Neural cell (in vitro differentiated cells): Measurements from ENCODE around the gene MYPN. TPM values are rescaled to one million over a fixed set of nuclear protein-coding genes. Genes with fewer than 3 reads are reported as not detected.

Experiments
- H2AFZ ChIP-seq: fragments of 200-600, 300-800 bp; sonication (generic), shearing (Covaris generic); 2 replicates; pipeline ENCODE4 v1.6.0; 2014; ENCODE audit warnings: low read depth, mild to moderate bottlenecking, antibody characterized with exemption, low read length, moderate library complexity
- H3F3A ChIP-seq: fragments of 200-600 bp; shearing (Covaris generic); 2 replicates; pipeline ENCODE4 v1.6.1; 2016; ENCODE audit warnings: mild to moderate bottlenecking, moderate library complexity, mixed read lengths, antibody characterized with exemption, low read length; ENCODE audit not compliant: insufficient read depth, poor library complexity, severe bottlenecking
- H3K27ac ChIP-seq: fragments of 200-600, 300-800 bp; sonication (generic), shearing (Covaris generic); 2 replicates; pipeline ENCODE4 v1.5.1; 2014; ENCODE audit warnings: mild to moderate bottlenecking, low read length, moderate library complexity
- H3K27me3 ChIP-seq: fragments of 300-800, 200-600 bp; sonication (generic), shearing (Covaris generic); 2 replicates; pipeline ENCODE4 v1.6.0; 2014; ENCODE audit warnings: mild to moderate bottlenecking, low read depth, low read length, moderate library complexity; ENCODE audit not compliant: insufficient read depth
- H3K36me3 ChIP-seq: fragments of 300-800, 200-600 bp; sonication (generic), shearing (Covaris generic); 2 replicates; pipeline ENCODE4 v1.5.1; 2014; ENCODE audit warnings: mild to moderate bottlenecking, antibody characterized with exemption, low read length, moderate library complexity; ENCODE audit not compliant: insufficient read depth
- H3K4me2 ChIP-seq: fragments of 300-800, 200-600 bp; sonication (generic), shearing (Covaris generic); 2 replicates; pipeline ENCODE4 v1.6.0; 2014; ENCODE audit warnings: mild to moderate bottlenecking, low read length
- H3K4me3 ChIP-seq: fragments of 300-800, 200-600 bp; sonication (generic), shearing (Covaris generic); 2 replicates; pipeline ENCODE4 v1.5.1; 2014; ENCODE audit warnings: mild to moderate bottlenecking, low read length, moderate library complexity
- H3K79me2 ChIP-seq: fragments of 200-600 bp; shearing (Covaris generic); replicated peaks from 2 replicates; pipeline ENCODE4 v1.6.0; 2014; ENCODE audit warnings: mild to moderate bottlenecking, low read length, moderate library complexity; ENCODE audit not compliant: insufficient read depth
- H3K9ac ChIP-seq: fragments of 300-800, 200-600 bp; sonication (generic), shearing (Covaris generic); 2 replicates; pipeline ENCODE4 v1.6.1; 2016; ENCODE audit warnings: mild to moderate bottlenecking, low read length, mixed read lengths
- H3K9me2 ChIP-seq: fragments of 200-600 bp; shearing (Covaris generic); 2 replicates; pipeline ENCODE4 v1.6.1; 2016; ENCODE audit warnings: mild to moderate bottlenecking, low read length, mixed read lengths; ENCODE audit not compliant: insufficient read depth
- H3K9me3 ChIP-seq: fragments of 200-600, 300-800 bp; sonication (generic), shearing (Covaris generic); 2 replicates; pipeline ENCODE4 v1.6.1; 2016; ENCODE audit warnings: mild to moderate bottlenecking, mixed run types, low read length, moderate library complexity, mixed read lengths
- H4K20me1 ChIP-seq: fragments of 200-600 bp; shearing (Covaris generic); 2 replicates; pipeline ENCODE4 v1.6.1; 2016; ENCODE audit warnings: mild to moderate bottlenecking, mixed run types; ENCODE audit not compliant: insufficient read depth
- EP300 ChIP-seq: fragments of 450-650 bp; conservative IDR thresholded peaks from 2 replicates; pipeline ENCODE4 v1.6.1; 2014; ENCODE audit warnings: antibody characterized with exemption, mild to moderate bottlenecking, moderate library complexity; ENCODE audit not compliant: poor library complexity, severe bottlenecking
- EZH2 ChIP-seq: fragments of 200-600, 300-800 bp; shearing (Covaris generic), sonication (generic); IDR thresholded peaks from 2 replicates; pipeline ENCODE4 v1.6.1; 2014; ENCODE audit warnings: antibody characterized with exemption, low read length, borderline replicate concordance, mild to moderate bottlenecking; ENCODE audit not compliant: insufficient read depth, poor library complexity, severe bottlenecking
- MXI1 ChIP-seq: fragments of 450-650 bp; conservative IDR thresholded peaks from 2 replicates; pipeline ENCODE4 v1.6.1; 2014; ENCODE audit warnings: antibody characterized with exemption, mild to moderate bottlenecking; ENCODE audit not compliant: poor library complexity, severe bottlenecking
- POLR2AphosphoS5 ChIP-seq: IDR thresholded peaks from 2 replicates; pipeline ENCODE4 v1.6.1; 2012
- RAD21 ChIP-seq: fragments of 450-650 bp; conservative IDR thresholded peaks from 2 replicates; pipeline ENCODE4 v1.6.1; 2014; ENCODE audit warnings: antibody characterized with exemption, mild to moderate bottlenecking, moderate library complexity
- REST ChIP-seq: IDR thresholded peaks from 2 replicates; pipeline ENCODE4 v1.6.1; 2012; ENCODE audit warnings: borderline replicate concordance
- SMC3 ChIP-seq: fragments of 450-650 bp; conservative IDR thresholded peaks from 2 replicates; pipeline ENCODE4 v1.6.1; 2014; ENCODE audit warnings: antibody characterized with exemption, mild to moderate bottlenecking, moderate library complexity; ENCODE audit not compliant: poor library complexity
- TAF1 ChIP-seq: IDR thresholded peaks from 2 replicates; pipeline ENCODE4 v1.6.1; 2012; ENCODE audit warnings: low read depth
- polyA plus RNA-seq: library from polyadenylated mRNA; depleted of rRNA; stranded (reverse); fragments of >200 nt; gene quantifications from 2 replicates; pipeline ENCODE4 v1.2.3, GENCODE V29; 2014
- TF ChIP-seq, protein P1 (sequence below): fragments of 450-650 bp; IDR thresholded peaks from 2 replicates; pipeline ENCODE4 v1.5.1; 2014; ENCODE audit warnings: antibody characterized with exemption, mild to moderate bottlenecking, moderate library complexity; ENCODE audit not compliant: poor library complexity, severe bottlenecking

Gene MYPN
- polyA plus RNA-seq, 1 donor from 2014 or later = not detected

DNA sequence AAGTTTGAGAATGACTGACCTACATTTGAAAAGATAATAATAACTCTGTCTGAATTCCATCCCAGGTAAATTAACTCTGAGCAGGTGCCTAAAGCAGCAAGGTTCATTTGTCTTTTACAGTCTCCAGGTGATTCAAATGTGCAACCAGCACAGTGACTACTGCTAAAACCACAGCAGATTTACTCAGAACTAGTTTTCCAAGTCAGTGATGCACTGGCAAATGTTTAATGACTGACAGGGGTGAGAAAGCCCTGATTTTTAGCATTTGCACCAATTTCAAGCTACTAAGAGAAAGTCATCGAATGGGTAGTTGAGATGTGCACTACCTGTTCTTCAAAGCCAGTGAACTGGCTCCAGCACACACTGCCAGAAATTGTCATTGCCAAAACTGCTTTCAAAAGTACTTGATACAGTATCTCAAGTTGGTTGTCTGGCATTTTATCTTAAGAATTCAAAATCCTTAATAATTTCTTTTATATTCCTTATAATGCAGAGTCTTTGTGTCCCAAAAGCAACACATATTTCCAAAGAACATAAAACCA lies 62.3 kb downstream of the MYPN start:
- Histone ChIP-seq H2AFZ (no peak overlapping the region), H3K9me3 (no peaks in the 10 kb centered on the region), H3K27ac (no peak overlapping the region), H3K9me2 (no peaks in the 10 kb centered on the region), H4K20me1 (no peaks in the 10 kb centered on the region), H3K9ac (no peak overlapping the region), H3K36me3 (no peaks in the 10 kb centered on the region), H3K27me3 (no peaks in the 10 kb centered on the region), H3F3A (no peaks in the 10 kb centered on the region), H3K79me2 (no peaks in the 10 kb centered on the region), H3K4me2 (no peak overlapping the region), H3K4me3 (no peak overlapping the region)
- TF ChIP-seq REST = no peak
- no peak for TF ChIP-seq EZH2
- TF ChIP-seq SMC3 = no peak
- TF ChIP-seq EP300 = no peak
- TF ChIP-seq, protein P1, sequence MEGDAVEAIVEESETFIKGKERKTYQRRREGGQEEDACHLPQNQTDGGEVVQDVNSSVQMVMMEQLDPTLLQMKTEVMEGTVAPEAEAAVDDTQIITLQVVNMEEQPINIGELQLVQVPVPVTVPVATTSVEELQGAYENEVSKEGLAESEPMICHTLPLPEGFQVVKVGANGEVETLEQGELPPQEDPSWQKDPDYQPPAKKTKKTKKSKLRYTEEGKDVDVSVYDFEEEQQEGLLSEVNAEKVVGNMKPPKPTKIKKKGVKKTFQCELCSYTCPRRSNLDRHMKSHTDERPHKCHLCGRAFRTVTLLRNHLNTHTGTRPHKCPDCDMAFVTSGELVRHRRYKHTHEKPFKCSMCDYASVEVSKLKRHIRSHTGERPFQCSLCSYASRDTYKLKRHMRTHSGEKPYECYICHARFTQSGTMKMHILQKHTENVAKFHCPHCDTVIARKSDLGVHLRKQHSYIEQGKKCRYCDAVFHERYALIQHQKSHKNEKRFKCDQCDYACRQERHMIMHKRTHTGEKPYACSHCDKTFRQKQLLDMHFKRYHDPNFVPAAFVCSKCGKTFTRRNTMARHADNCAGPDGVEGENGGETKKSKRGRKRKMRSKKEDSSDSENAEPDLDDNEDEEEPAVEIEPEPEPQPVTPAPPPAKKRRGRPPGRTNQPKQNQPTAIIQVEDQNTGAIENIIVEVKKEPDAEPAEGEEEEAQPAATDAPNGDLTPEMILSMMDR = no peak
- no peak for TF ChIP-seq TAF1
- TF ChIP-seq RAD21 = no peak
- no peak for TF ChIP-seq MXI1
- no peak for TF ChIP-seq POLR2AphosphoS5

GRCh38 chr10:68172324-68172723 lies 63.0 kb downstream of the MYPN start:
- H3K4me2 ChIP-seq = no peak overlapping the region
- no peaks in the 10 kb centered on the region for H3K27me3 ChIP-seq
- no peak overlapping the region for H3K27ac ChIP-seq
- H3K4me3 ChIP-seq = no peak overlapping the region
- H3K79me2 ChIP-seq = no peaks in the 10 kb centered on the region
- no peaks in the 10 kb centered on the region for H3K9me2 ChIP-seq
- H2AFZ ChIP-seq = no peak overlapping the region
- H4K20me1 ChIP-seq = no peaks in the 10 kb centered on the region
- no peaks in the 10 kb centered on the region for H3K36me3 ChIP-seq
- no peaks in the 10 kb centered on the region for H3F3A ChIP-seq
- TF ChIP-seq EZH2 (no peak), MXI1 (no peak), REST (no peak), SMC3 (no peak), EP300 (no peak), TAF1 (no peak), RAD21 (no peak), POLR2AphosphoS5 (no peak)
- TF ChIP-seq, protein P1 = no peak
- H3K9me3 ChIP-seq = no peaks in the 10 kb centered on the region
- no peak overlapping the region for H3K9ac ChIP-seq
